Endothelial cell of umbilical vein (primary cell): ENCODE measurements around the gene MAPRE2. TPM values are rescaled to one million over a fixed set of nuclear protein-coding genes. Genes with fewer than 3 reads are reported as not detected.

Experiments used
- BruUV-seq: library from RNA; stranded (reverse); fragments of 400-500 nt; replicated peaks from 2 replicates; lab custom pipeline; 2021; lab: Mats Ljungman, UMichigan
- CTCF ChIA-PET: fragments of 300-600, 350-600 bp; sonication (Branson Sonifier 250); formaldehyde crosslinking; loops from one replicate; lab custom pipeline; 2021; ENCODE audit warnings: antibody characterized with exemption, inconsistent platforms; lab: Charles Lee
- POLR2A ChIA-PET: fragments of 300-600, 350-600 bp; sonication (Branson Sonifier 250); formaldehyde crosslinking; loops from one replicate; lab custom pipeline; 2021; ENCODE audit warnings: antibody characterized with exemption, inconsistent platforms; lab: Charles Lee
- DNase-seq: peaks from one replicate; pipeline ENCODE4 v3.0.0-alpha.2; 2011; ENCODE audit warnings: low read depth, low spot score
- FAIRE-seq: peaks from 2 replicates; lab custom pipeline; 2011; peaks lifted over from hg19 to GRCh38; lab: Jason Lieb, UNC
- H2AFZ ChIP-seq: 2 replicates; pipeline ENCODE4 v1.6.0; 2012; ENCODE audit warnings: low read depth, low read length, control low read depth, inconsistent platforms
- H3K27ac ChIP-seq: 2 replicates; pipeline ENCODE4 v1.5.1; 2011; ENCODE audit warnings: low read depth, mild to moderate bottlenecking, control low read depth, low read length, moderate library complexity; ENCODE audit not compliant: insufficient read depth
- H3K27me3 ChIP-seq, 2 experiments: 2 replicates each; pipeline versions ENCODE4 v1.6.0 to v1.6.1; 2011; ENCODE audit warnings: low read length in 2 of 2, mixed read lengths in 1 of 2; ENCODE audit not compliant: control insufficient read depth in 2 of 2, insufficient read depth in 2 of 2
- H3K36me3 ChIP-seq, 2 experiments: 2 replicates in 1 of 2; 3 replicates in 1 of 2; pipeline ENCODE4 v1.5.1; 2011; ENCODE audit warnings: low read length in 2 of 2, mild to moderate bottlenecking in 1 of 2, moderate library complexity in 1 of 2; ENCODE audit not compliant: control insufficient read depth in 2 of 2, insufficient read depth in 2 of 2; ENCODE audit errors: extremely low read depth in 1 of 2
- H3K4me1 ChIP-seq: 3 replicates; pipeline ENCODE4 v1.5.1; 2011; ENCODE audit warnings: mild to moderate bottlenecking, low read length; ENCODE audit not compliant: control insufficient read depth, insufficient read depth; ENCODE audit errors: extremely low read depth
- H3K4me2 ChIP-seq: 2 replicates; pipeline ENCODE4 v1.6.1; 2011; ENCODE audit warnings: low read length, control low read depth, mixed read lengths; ENCODE audit not compliant: insufficient read depth
- H3K4me3 ChIP-seq, 3 experiments: fragments of 200-600 bp in 1 of 3; sonication (generic), shearing (Covaris generic) in 1 of 3; replicated peaks in 1 of 3; 2 replicates each; pipeline ENCODE4 v1.5.1; 2011 to 2016; ENCODE audit warnings: control low read depth in 3 of 3, low read length in 3 of 3, mild to moderate bottlenecking in 2 of 3, inconsistent platforms in 1 of 3, low read depth in 1 of 3, moderate library complexity in 1 of 3; ENCODE audit not compliant: insufficient read depth in 1 of 3
- H3K79me2 ChIP-seq: 2 replicates; pipeline ENCODE4 v1.6.0; 2012; ENCODE audit warnings: low read length, inconsistent platforms; ENCODE audit not compliant: control insufficient read depth, insufficient read depth
- H3K9ac ChIP-seq: replicated peaks from 2 replicates; pipeline ENCODE3; 2011; ENCODE audit warnings: low read length, control low read depth; ENCODE audit not compliant: insufficient read depth; ENCODE audit errors: extremely low read depth
- H3K9me1 ChIP-seq: replicated peaks from 3 replicates; pipeline ENCODE4 v1.6.0; 2011; ENCODE audit warnings: mild to moderate bottlenecking, low read length; ENCODE audit not compliant: control insufficient read depth, insufficient read depth; ENCODE audit errors: extremely low read depth
- H3K9me3 ChIP-seq: replicated peaks from 2 replicates; pipeline ENCODE4 v1.5.1; 2012; ENCODE audit warnings: low read length, inconsistent platforms; ENCODE audit not compliant: control insufficient read depth, insufficient read depth
- H4K20me1 ChIP-seq: replicated peaks from 2 replicates; pipeline ENCODE3; 2011; ENCODE audit warnings: mild to moderate bottlenecking, low read length; ENCODE audit not compliant: control insufficient read depth, insufficient read depth; ENCODE audit errors: extremely low read depth
- EZH2 ChIP-seq: IDR thresholded peaks from 2 replicates; pipeline ENCODE4 v1.6.1; 2012; ENCODE audit warnings: borderline replicate concordance, low read depth, mild to moderate bottlenecking, moderate library complexity, low read length, inconsistent platforms; ENCODE audit not compliant: severe bottlenecking
- FOS ChIP-seq: IDR thresholded peaks from 2 replicates; pipeline ENCODE4 v1.6.1; 2011; ENCODE audit warnings: mild to moderate bottlenecking, low read length, moderate library complexity, borderline replicate concordance; ENCODE audit not compliant: insufficient read depth
- GATA2 ChIP-seq: IDR thresholded peaks from 2 replicates; pipeline ENCODE4 v1.7.0; 2011; ENCODE audit warnings: low read depth, mild to moderate bottlenecking, moderate library complexity, mixed read lengths, low read length; ENCODE audit not compliant: insufficient read length, insufficient read depth
- JUN ChIP-seq: IDR thresholded peaks from 2 replicates; pipeline ENCODE4 v1.6.1; 2011; ENCODE audit warnings: borderline replicate concordance, low read depth; ENCODE audit not compliant: insufficient read length, insufficient read depth
- MYC ChIP-seq: IDR thresholded peaks from one replicate; pipeline ENCODE4 v1.6.1; 2011; ENCODE audit warnings: mild to moderate bottlenecking, low read depth, low read length
- POLR2A ChIP-seq: IDR thresholded peaks from 2 replicates; pipeline ENCODE4 v1.6.1; 2012; ENCODE audit warnings: low read depth, mild to moderate bottlenecking, control low read depth, low read length
- POLR2AphosphoS5 ChIP-seq: IDR thresholded peaks from 2 replicates; pipeline ENCODE4 v1.6.1; 2012; ENCODE audit warnings: low read depth, mild to moderate bottlenecking, control low read depth, low read length, moderate library complexity; ENCODE audit not compliant: insufficient read depth
- dilution Hi-C: fragments of 300-500 bp; cut with MboI; formaldehyde crosslinking; loops from one replicate; pipeline ENCODE4 v1.15.0; 2019; ENCODE audit warnings: low sequenced_read_pairs; ENCODE audit not compliant: extremely low pct_ligation_motif_present
- intact Hi-C: fragments of 100-400 bp; cut with micrococcal nuclease; formaldehyde crosslinking; loops from one replicate; pipeline ENCODE4 v1.10.0; 2022
- polyA plus RNA-seq, 4 experiments: library from polyadenylated mRNA; depleted of rRNA in 3 of 4; stranded (reverse) in 3 of 4; unstranded in 1 of 4; fragments of >200 nt; gene quantifications; 2 replicates each; pipeline versions ENCODE4 v1.2.1 to v1.2.3, GENCODE V29; 2011 to 2012; ENCODE audit warnings: missing spikeins in 1 of 4
- total RNA-seq: library from RNA; stranded (reverse); gene quantifications from 2 replicates; pipeline ENCODE4 v1.2.3, GENCODE V29; 2021
- TF ChIP-seq, protein P1 (sequence below): IDR thresholded peaks from 2 replicates; pipeline ENCODE4 v1.6.1; 2011; ENCODE audit not compliant: insufficient read depth, insufficient read length
- TF ChIP-seq, protein P2 (sequence below), 2 donors: IDR thresholded peaks; 1 replicate in 1 of 2; 2 replicates in 1 of 2; pipeline ENCODE4 v1.5.1; 2011; ENCODE audit warnings: low read length in 2 of 2, mild to moderate bottlenecking in 2 of 2, moderate library complexity in 2 of 2, control low read depth in 1 of 2, inconsistent platforms in 1 of 2, low read depth in 1 of 2; ENCODE audit not compliant: insufficient read depth in 1 of 2; ENCODE audit errors: extremely low read depth in 1 of 2

Gene MAPRE2
- total and polyA plus RNA-seq, 2 donors (not counting 3 experiments of a cell fraction or from before 2014, with no cell fraction given) = 117 to 148 TPM

DNA sequence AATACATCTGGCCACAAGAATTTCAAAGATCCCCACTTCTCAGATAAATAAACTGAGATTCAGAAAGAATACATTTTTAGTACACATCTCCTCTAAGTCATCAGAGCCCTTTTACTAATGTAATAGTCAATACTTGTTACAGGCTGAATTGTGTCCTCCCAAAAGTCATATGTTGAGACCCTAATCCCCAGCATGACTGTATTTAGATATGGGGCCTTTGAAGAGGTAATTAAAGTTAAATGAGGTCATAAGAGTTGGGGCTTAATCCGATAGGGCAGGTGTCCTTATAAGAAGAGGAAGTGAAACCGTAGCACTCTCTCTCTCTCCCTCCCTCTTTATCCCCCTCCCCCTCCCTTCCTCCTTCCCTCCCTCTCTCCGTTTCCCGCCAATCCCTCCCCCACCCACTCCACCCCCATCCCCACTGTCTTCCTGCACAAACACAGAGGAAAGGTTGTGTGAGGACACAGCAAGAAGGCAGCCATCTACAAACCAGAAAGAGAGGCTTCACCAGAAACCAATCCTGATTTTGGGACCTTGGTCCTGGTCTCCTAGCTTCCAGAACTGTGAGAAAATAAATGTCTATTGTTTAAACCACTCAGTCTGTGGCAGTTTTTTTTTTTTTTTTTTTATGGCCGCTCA, 133.0 kb downstream of the MAPRE2 start:
- Histone ChIP-seq H4K20me1 (no peaks in the 10 kb centered on the region), H3K9ac (no peak overlapping the region), H3K4me1 (no peaks in the 10 kb centered on the region), H2AFZ (no peak overlapping the region), H3K4me3 (no peak overlapping the region), H3K9me1 (no peaks in the 10 kb centered on the region), H3K27ac (no peak overlapping the region), H3K9me3 (no peaks in the 10 kb centered on the region), H3K4me2 (no peak overlapping the region), H3K36me3 (no peaks in the 10 kb centered on the region), H3K79me2 (no peaks in the 10 kb centered on the region), H3K27me3 (peaks cover 0 to 12% of the 10 kb centered on the region in 2 experiments)
- ChIA-PET POLR2A (no interaction called here), CTCF (no interaction called here)
- intact Hi-C loops = no loop called here
- no peak for FAIRE-seq
- BruUV-seq = no TSS peak
- no peak for DNase-seq
- dilution Hi-C loops = no loop called here
- TF ChIP-seq EZH2 (no peak), MYC (no peak), JUN (no peak), POLR2AphosphoS5 (no peak), POLR2A (no peak), FOS (no peak), GATA2 (no peak)
- TF ChIP-seq, protein P1, sequence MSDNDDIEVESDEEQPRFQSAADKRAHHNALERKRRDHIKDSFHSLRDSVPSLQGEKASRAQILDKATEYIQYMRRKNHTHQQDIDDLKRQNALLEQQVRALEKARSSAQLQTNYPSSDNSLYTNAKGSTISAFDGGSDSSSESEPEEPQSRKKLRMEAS = no peak
- TF ChIP-seq, protein P2, sequence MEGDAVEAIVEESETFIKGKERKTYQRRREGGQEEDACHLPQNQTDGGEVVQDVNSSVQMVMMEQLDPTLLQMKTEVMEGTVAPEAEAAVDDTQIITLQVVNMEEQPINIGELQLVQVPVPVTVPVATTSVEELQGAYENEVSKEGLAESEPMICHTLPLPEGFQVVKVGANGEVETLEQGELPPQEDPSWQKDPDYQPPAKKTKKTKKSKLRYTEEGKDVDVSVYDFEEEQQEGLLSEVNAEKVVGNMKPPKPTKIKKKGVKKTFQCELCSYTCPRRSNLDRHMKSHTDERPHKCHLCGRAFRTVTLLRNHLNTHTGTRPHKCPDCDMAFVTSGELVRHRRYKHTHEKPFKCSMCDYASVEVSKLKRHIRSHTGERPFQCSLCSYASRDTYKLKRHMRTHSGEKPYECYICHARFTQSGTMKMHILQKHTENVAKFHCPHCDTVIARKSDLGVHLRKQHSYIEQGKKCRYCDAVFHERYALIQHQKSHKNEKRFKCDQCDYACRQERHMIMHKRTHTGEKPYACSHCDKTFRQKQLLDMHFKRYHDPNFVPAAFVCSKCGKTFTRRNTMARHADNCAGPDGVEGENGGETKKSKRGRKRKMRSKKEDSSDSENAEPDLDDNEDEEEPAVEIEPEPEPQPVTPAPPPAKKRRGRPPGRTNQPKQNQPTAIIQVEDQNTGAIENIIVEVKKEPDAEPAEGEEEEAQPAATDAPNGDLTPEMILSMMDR (IDR thresholded peaks at IDR 0.05; ENCODE audit: extremely low read depth in 1 of 2, insufficient read depth in 1 of 2, low read depth in 1 of 2, low read length in 2 of 2) = no peak
